Activated CD4-positive, alpha-beta T cell treated with anti-CD3 and anti-CD28 coated beads, Interleukin-2, Interleukin-4, amounts not matched to agents 100 ng/mL and 50 ng/mL, durations not matched to agents 16 hours and 8 hours (primary cell): ENCODE measurements around the gene VSIG10L2.

Source experiments
- DNase-seq: peaks from one replicate; pipeline ENCODE4 v3.0.0-alpha.2; 2020; ENCODE audit warnings: low spot score

Gene VSIG10L2

GRCh38 chr11:125947419-125948277, 1.8 kb downstream of the VSIG10L2 start:
- DNase-seq, result no peak

GRCh38 chr11:125948278-125949051, 2.6 kb downstream of the VSIG10L2 start:
- no peak for DNase-seq

GRCh38 chr11:125949271-125950177, 3.7 kb downstream of the VSIG10L2 start:
- DNase-seq, result no peak

- DNase-seq, result no peak
Measured at GRCh38 chr11:125950178-125950490, 4.3 kb downstream of the VSIG10L2 start.

- DNase-seq, result no peak
Measured at GRCh38 chr11:125950696-125951651, 5.1 kb downstream of the VSIG10L2 start.

- DNase-seq, result no peak
Measured at GRCh38 chr11:125951731-125952130, 5.9 kb downstream of the VSIG10L2 start.

- DNase-seq, result no peak
Measured at GRCh38 chr11:125952559-125952958, 6.7 kb downstream of the VSIG10L2 start.

GRCh38 chr11:125952973-125953372, 7.1 kb downstream of the VSIG10L2 start:
- no peak for DNase-seq

- no peak for DNase-seq
Measured at GRCh38 chr11:125953401-125953935, 7.6 kb downstream of the VSIG10L2 start.

GRCh38 chr11:125954123-125954944, 8.5 kb downstream of the VSIG10L2 start:
- DNase-seq, result no peak

GRCh38 chr11:125954945-125955640, 9.2 kb downstream of the VSIG10L2 start:
- DNase-seq, result no peak

- no peak for DNase-seq
Measured at GRCh38 chr11:125955856-125956255, 10.0 kb downstream of the VSIG10L2 start.

GRCh38 chr11:125956391-125957134, 10.7 kb downstream of the VSIG10L2 start:
- no peak for DNase-seq

- no peak for DNase-seq
Measured at GRCh38 chr11:125957618-125958332, 11.9 kb downstream of the VSIG10L2 start.

- DNase-seq, result no peak
Measured at GRCh38 chr11:125958872-125959400, 13.1 kb downstream of the VSIG10L2 start.

- no peak for DNase-seq
Measured at GRCh38 chr11:125959511-125959910, 13.7 kb downstream of the VSIG10L2 start.

GRCh38 chr11:125959931-125960330, 14.1 kb downstream of the VSIG10L2 start:
- DNase-seq, result no peak

- DNase-seq, result no peak
Measured at GRCh38 chr11:125960771-125961170, 14.9 kb downstream of the VSIG10L2 start.
